Adrenal gland (tissue), 12 donors: ENCODE results near the gene SLC38A1. TPM values are rescaled to one million over a fixed set of nuclear protein-coding genes. Genes with fewer than 3 reads are reported as not detected.

Experiments
- DNase-seq, 7 donors: peaks; one replicate each; pipeline ENCODE4 v3.0.0-alpha.2; 2019 to 2020
- H3K27ac ChIP-seq, 5 donors: fragments of 200-600 bp; sonication (generic) in 4 of 5; 1 replicate in 3 of 5; 2 replicates in 2 of 5; pipeline versions ENCODE4 v1.5.1 to v1.8.0; 2016 to 2020; ENCODE audit warnings: mild to moderate bottlenecking in 1 of 5
- H3K27me3 ChIP-seq: fragments of 200-600 bp; 2 replicates; pipeline ENCODE4 v1.8.0; 2021
- H3K36me3 ChIP-seq, 2 donors: fragments of 200-600 bp; replicated peaks in 1 of 2; 1 replicate in 1 of 2; 2 replicates in 1 of 2; pipeline versions ENCODE4 v1.5.1 to v1.8.0; 2018 to 2022
- H3K4me1 ChIP-seq, 2 donors: fragments of 200-600 bp; replicated peaks in 1 of 2; 1 replicate in 1 of 2; 2 replicates in 1 of 2; pipeline versions ENCODE4 v1.5.1 to v1.8.0; 2018 to 2021
- H3K4me3 ChIP-seq, 4 donors: fragments of 200-600 bp; sonication (generic) in 3 of 4; one replicate each; pipeline ENCODE4 v1.5.1; 2016 to 2018
- H3K9me3 ChIP-seq, 3 donors: fragments of 200-600 bp; sonication (generic) in 1 of 3; replicated peaks in 1 of 3; 1 replicate in 2 of 3; 2 replicates in 1 of 3; pipeline versions ENCODE4 v1.5.1 to v1.8.0; 2016 to 2021
- CTCF ChIP-seq, 6 experiments: fragments of 450-650 bp in 4 of 6; fragments of 200-600 bp in 2 of 6; sonication (generic) in 1 of 6; IDR thresholded peaks; 1 replicate in 5 of 6; 2 replicates in 1 of 6; pipeline versions ENCODE4 v1.5.1 to v1.8.0; 2016 to 2021; ENCODE audit warnings: antibody characterized with exemption in 6 of 6, mild to moderate bottlenecking in 2 of 6, moderate library complexity in 1 of 6
- POLR2A ChIP-seq, 2 donors: fragments of 450-650 bp; IDR thresholded peaks; one replicate each; pipeline ENCODE4 v1.6.1; 2017; ENCODE audit warnings: antibody characterized with exemption in 2 of 2, mild to moderate bottlenecking in 2 of 2, moderate library complexity in 1 of 2
- WGBS, 4 donors: extraction: QIAGEN DNeasy Blood & Tissue Kit in 2 of 4; methylation state at CpG; one replicate each; pipeline versions ENCODE4 v1.1.5 to v1.1.7; 2013 to 2017; 5-methylcytosine and 5-hydroxymethylcytosine counted together
- intact Hi-C, 2 donors: fragments of 100-400 bp; cut with DNase I; formaldehyde crosslinking; loops; one replicate each; pipeline versions ENCODE4 v1.14.1 to v1.15.0; 2022 to 2023
- polyA plus RNA-seq, 3 donors: library from polyadenylated mRNA; stranded (reverse); fragments of 200-250 nt in 2 of 3; fragments of 350-450 nt in 1 of 3; fragmentation: Illumina TruSeq in 1 of 3; extraction: RNeasy Lipid Tissue Mini Kit (QIAGEN cat#74804) in 1 of 3; gene quantifications; one replicate each; pipeline ENCODE4 v1.2.3, GENCODE V29; 2013 to 2014
- total RNA-seq, 9 donors: library from RNA; depleted of rRNA in 4 of 9; stranded (reverse); fragments of >200 nt in 4 of 9; fragments of 120-200 nt in 1 of 9; fragmentation: NEBNext Ultra II Directional in 1 of 9; extraction: Animal tissue kit (Norgen Biotek cat#: 25700) in 1 of 9; gene quantifications; one replicate each; pipeline versions ENCODE4 v1.1.0 to v1.2.4, GENCODE V29; 2013 to 2023
- donor health status: healthy with polysubstance abuse.
- donor health status: Bipolar disorder and iron deficiency.
- donor health status: DM: yes; HTN: yes; CAD: no.
- donor health status: DM: no; HTN: no; CAD: no.
- donor health status: DM: no; HTN: no; CAD: no.
- donor health status: DM: yes; HTN: yes; CAD: no.

The SLC38A1 gene
- total and polyA plus RNA-seq, 12 donors: 2.4 to 14.8 (median 6.1) TPM

- intact Hi-C loops: no loop called here
- TF ChIP-seq POLR2A (IDR thresholded peaks at IDR 0.05) (no peak), CTCF (IDR thresholded peaks at IDR 0.05) (no peak)
- Histone ChIP-seq H3K36me3 (no peaks in the 10 kb centered on the region), H3K4me3 (no peak overlapping the region), H3K27me3 (no peaks in the 10 kb centered on the region), H3K9me3 (peaks cover 0 to 7% (median 0%) of the 10 kb centered on the region in 3 donors), H3K4me1 (no peaks in the 10 kb centered on the region), H3K27ac (no peak overlapping the region)
- WGBS, 4 donors: 55 to 70% (median 66%) methylated on average over 1 of the region's 1 CpG
- DNase-seq: no peak
Measured at GRCh38 chr12:46152456-46152855, 116.4 kb downstream of the SLC38A1 start.

GRCh38 chr12:46150735-46151134 is 118.1 kb downstream of the SLC38A1 start:
- intact Hi-C loops: no loop called here
- no peaks in the 10 kb centered on the region for H3K36me3 ChIP-seq
- no peaks in the 10 kb centered on the region for H3K27me3 ChIP-seq
- H3K4me3 ChIP-seq: no peak overlapping the region
- H3K27ac ChIP-seq: no peak overlapping the region
- 65 to 86% (median 71%) methylated on average over 3 of the region's 3 CpGs for WGBS, 4 donors
- no peaks in the 10 kb centered on the region for H3K9me3 ChIP-seq
- TF ChIP-seq POLR2A (IDR thresholded peaks at IDR 0.05) (no peak), CTCF (IDR thresholded peaks at IDR 0.05) (no peak)
- DNase-seq: no peak
- H3K4me1 ChIP-seq: no peaks in the 10 kb centered on the region

GRCh38 chr12:46149905-46150304 is 118.9 kb downstream of the SLC38A1 start:
- TF ChIP-seq CTCF (IDR thresholded peaks at IDR 0.05) (no peak), POLR2A (IDR thresholded peaks at IDR 0.05) (no peak)
- H3K27me3 ChIP-seq: no peaks in the 10 kb centered on the region
- 77 to 88% (median 87%) methylated on average over 1 of the region's 1 CpG for WGBS, 4 donors
- no peaks in the 10 kb centered on the region for H3K9me3 ChIP-seq
- intact Hi-C loops: loop anchor here in 1 of 2 donors (2.0 kb wide), 1 partner anchor 31 kb away; no protein-coding TSS in a partner anchor
- no peaks in the 10 kb centered on the region for H3K4me1 ChIP-seq
- no peak for DNase-seq
- no peak overlapping the region for H3K4me3 ChIP-seq
- H3K36me3 ChIP-seq: no peaks in the 10 kb centered on the region
- no peak overlapping the region for H3K27ac ChIP-seq

- Histone ChIP-seq H3K27me3 (no peaks in the 10 kb centered on the region), H3K9me3 (no peaks in the 10 kb centered on the region), H3K4me1 (no peaks in the 10 kb centered on the region), H3K36me3 (no peaks in the 10 kb centered on the region), H3K4me3 (no peak overlapping the region), H3K27ac (no peak overlapping the region)
- WGBS, 4 donors: 81 to 98% (median 93%) methylated on average over 2 of the region's 2 CpGs
- intact Hi-C loops: loop anchor here in 1 of 2 donors (2.0 kb wide), 1 partner anchor 32 kb away; no protein-coding TSS in a partner anchor
- no peak for DNase-seq
- no peak for TF ChIP-seq POLR2A (IDR thresholded peaks at IDR 0.05)
- TF ChIP-seq CTCF (IDR thresholded peaks at IDR 0.05): no peak
Measured at GRCh38 chr12:46149079-46149464, 119.8 kb downstream of the SLC38A1 start.
